DOHH2 (cell line): ENCODE measurements around the gene PRAF2.

ENCODE experiments used
- EZH2phosphoT487 ChIP-seq: fragments of 200-600 bp; sonication (generic); IDR thresholded peaks from 2 replicates; pipeline ENCODE4 v1.6.1; 2017; ENCODE audit warnings: borderline replicate concordance, mild to moderate bottlenecking, antibody characterized with exemption, low read length, moderate library complexity, mixed read lengths
- TF ChIP-seq, protein P1 (sequence below): fragments of 200-600 bp; sonication (generic); IDR thresholded peaks from one replicate; pipeline ENCODE4 v1.5.1; 2014; ENCODE audit warnings: antibody characterized with exemption, mild to moderate bottlenecking, low read depth, low read length; ENCODE audit not compliant: poor library complexity, severe bottlenecking

DNA sequence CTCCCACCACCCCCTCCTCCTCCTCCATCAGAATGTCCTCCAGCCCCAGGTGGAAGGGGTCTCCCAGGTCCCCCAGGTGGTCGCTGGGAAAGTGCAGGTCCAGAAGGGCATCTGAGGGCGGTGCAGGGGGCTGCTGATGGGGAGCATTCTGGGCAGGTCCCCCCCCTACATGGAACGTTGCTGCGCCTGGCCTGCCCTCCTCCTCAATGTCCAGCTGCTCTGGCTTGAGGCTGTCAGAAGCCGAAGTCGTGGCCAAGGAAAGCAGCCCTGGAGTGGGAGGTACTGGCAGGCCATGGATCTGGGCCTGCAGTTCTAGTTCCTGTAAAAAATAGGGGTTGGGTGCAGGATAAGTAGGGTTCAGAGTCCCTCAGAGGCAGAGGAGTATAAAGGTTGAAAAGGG, 43.5 kb downstream of the PRAF2 start:
- TF ChIP-seq, protein P1, sequence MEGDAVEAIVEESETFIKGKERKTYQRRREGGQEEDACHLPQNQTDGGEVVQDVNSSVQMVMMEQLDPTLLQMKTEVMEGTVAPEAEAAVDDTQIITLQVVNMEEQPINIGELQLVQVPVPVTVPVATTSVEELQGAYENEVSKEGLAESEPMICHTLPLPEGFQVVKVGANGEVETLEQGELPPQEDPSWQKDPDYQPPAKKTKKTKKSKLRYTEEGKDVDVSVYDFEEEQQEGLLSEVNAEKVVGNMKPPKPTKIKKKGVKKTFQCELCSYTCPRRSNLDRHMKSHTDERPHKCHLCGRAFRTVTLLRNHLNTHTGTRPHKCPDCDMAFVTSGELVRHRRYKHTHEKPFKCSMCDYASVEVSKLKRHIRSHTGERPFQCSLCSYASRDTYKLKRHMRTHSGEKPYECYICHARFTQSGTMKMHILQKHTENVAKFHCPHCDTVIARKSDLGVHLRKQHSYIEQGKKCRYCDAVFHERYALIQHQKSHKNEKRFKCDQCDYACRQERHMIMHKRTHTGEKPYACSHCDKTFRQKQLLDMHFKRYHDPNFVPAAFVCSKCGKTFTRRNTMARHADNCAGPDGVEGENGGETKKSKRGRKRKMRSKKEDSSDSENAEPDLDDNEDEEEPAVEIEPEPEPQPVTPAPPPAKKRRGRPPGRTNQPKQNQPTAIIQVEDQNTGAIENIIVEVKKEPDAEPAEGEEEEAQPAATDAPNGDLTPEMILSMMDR, result no peak
- TF ChIP-seq EZH2phosphoT487, result no peak
